GM12878 (cell line): ENCODE results near the gene IL4I1. TPM values are rescaled to one million over a fixed set of nuclear protein-coding genes. Genes with fewer than 3 reads are reported as not detected.
A peak's percentile ranks its signal among the peaks of the same experiment; 100 is the strongest.

Experiments
- ATF7 ChIP-seq: fragments of 450-650 bp; IDR thresholded peaks from 2 replicates; pipeline ENCODE4 v1.6.1; 2016; ENCODE audit warnings: low read depth, mild to moderate bottlenecking
- GATAD2B ChIP-seq: fragments of 450-650 bp; conservative IDR thresholded peaks from 2 replicates; pipeline ENCODE4 v1.6.1; 2017; ENCODE audit warnings: low read depth, mild to moderate bottlenecking, moderate library complexity
- HDAC2 ChIP-seq: fragments of 200-600 bp; sonication (generic); IDR thresholded peaks from 2 replicates; pipeline ENCODE4 v1.6.1; 2017
- HSF1 ChIP-seq: fragments of 150-350 bp; IDR thresholded peaks from 2 replicates; pipeline ENCODE4 v1.6.1; 2014; ENCODE audit warnings: mild to moderate bottlenecking, low read depth, low read length
- IKZF1 ChIP-seq: fragments of 450-650 bp; conservative IDR thresholded peaks from 2 replicates; pipeline ENCODE4 v1.6.1; 2017; ENCODE audit warnings: antibody characterized with exemption, mild to moderate bottlenecking
- IRF4 ChIP-seq: IDR thresholded peaks from 2 replicates; pipeline ENCODE4 v1.6.1; 2011; ENCODE audit warnings: low read depth, low read length
- LARP7 ChIP-seq: fragments of 450-650 bp; IDR thresholded peaks from 2 replicates; pipeline ENCODE4 v1.6.1; 2017; ENCODE audit warnings: mild to moderate bottlenecking
- MEF2A ChIP-seq: IDR thresholded peaks from 2 replicates; pipeline ENCODE4 v1.6.1; 2011; ENCODE audit warnings: low read depth, mild to moderate bottlenecking, low read length, moderate library complexity; ENCODE audit not compliant: insufficient read depth
- MYC ChIP-seq: IDR thresholded peaks from 2 replicates; pipeline ENCODE4 v1.6.1; 2011; ENCODE audit warnings: mild to moderate bottlenecking, low read length, moderate library complexity, inconsistent platforms; ENCODE audit not compliant: insufficient read depth, insufficient replicate concordance, insufficient read length, severe bottlenecking
- PML ChIP-seq: IDR thresholded peaks from 2 replicates; pipeline ENCODE4 v1.6.1; 2012; ENCODE audit warnings: low read length, inconsistent platforms
- POLR2A ChIP-seq: IDR thresholded peaks from 2 replicates; pipeline ENCODE4 v1.6.1; 2011; ENCODE audit warnings: low read depth, mild to moderate bottlenecking, low read length
- POLR2AphosphoS2 ChIP-seq: IDR thresholded peaks from 2 replicates; pipeline ENCODE4 v1.6.1; 2011; ENCODE audit warnings: low read depth, mild to moderate bottlenecking, low read length, improper control_type of control experiment, moderate library complexity
- RAD21 ChIP-seq: IDR thresholded peaks from 2 replicates; pipeline ENCODE4 v1.6.1; 2011; ENCODE audit warnings: mild to moderate bottlenecking, low read depth, low read length, moderate library complexity; ENCODE audit not compliant: insufficient read depth
- RBBP5 ChIP-seq: fragments of 200-600 bp; sonication (generic); conservative IDR thresholded peaks from 2 replicates; pipeline ENCODE4 v1.6.1; 2016
- RCOR1 ChIP-seq: conservative IDR thresholded peaks from 2 replicates; pipeline ENCODE4 v1.6.1; 2012; ENCODE audit warnings: low read depth, low read length, improper control_type of control experiment
- TAF1 ChIP-seq: IDR thresholded peaks from 2 replicates; pipeline ENCODE4 v1.6.1; 2011; ENCODE audit warnings: mild to moderate bottlenecking, low read depth, low read length, borderline replicate concordance
- TARDBP ChIP-seq: IDR thresholded peaks from 2 replicates; pipeline ENCODE4 v1.6.1; 2016; ENCODE audit warnings: borderline replicate concordance
- TCF12 ChIP-seq: IDR thresholded peaks from 2 replicates; pipeline ENCODE4 v1.6.1; 2011; ENCODE audit warnings: low read depth, mild to moderate bottlenecking, low read length
- WRNIP1 ChIP-seq: IDR thresholded peaks from 2 replicates; pipeline ENCODE4 v1.6.1; 2011; ENCODE audit warnings: low read depth, low read length, improper control_type of control experiment, borderline replicate concordance
- ZNF217 ChIP-seq: fragments of 450-650 bp; IDR thresholded peaks from 2 replicates; pipeline ENCODE4 v1.6.1; 2017; ENCODE audit warnings: antibody characterized with exemption, mild to moderate bottlenecking
- ZNF274 ChIP-seq: IDR thresholded peaks from one replicate; pipeline ENCODE4 v1.8.0; 2011; ENCODE audit not compliant: insufficient read length, insufficient read depth
- ZNF384 ChIP-seq: IDR thresholded peaks from 2 replicates; pipeline ENCODE4 v1.6.1; 2012; ENCODE audit warnings: low read depth, mild to moderate bottlenecking, low read length, improper control_type of control experiment, borderline replicate concordance
- ZNF592 ChIP-seq: fragments of 450-650 bp; IDR thresholded peaks from 2 replicates; pipeline ENCODE4 v1.6.1; 2017; ENCODE audit warnings: mild to moderate bottlenecking, moderate library complexity
- polyA plus RNA-seq, 11 experiments: library from polyadenylated mRNA; depleted of rRNA in 4 of 11; unstranded in 6 of 11; stranded (reverse) in 5 of 11; fragments of >200 nt; fragmentation: Nextera tagmentation in 4 of 11; fragmentation: Illumina TruSeq in 1 of 11; extraction: Ambion mirVana in 4 of 11; extraction: Trizol in 1 of 11; gene quantifications; 1 replicate in 1 of 11; 2 replicates in 10 of 11; pipeline versions ENCODE4 v1.2.1 to v1.2.3, GENCODE V29; 2011 to 2016; ENCODE audit warnings: inconsistent platforms in 2 of 11, missing spikeins in 2 of 11, low read depth in 1 of 11
- total RNA-seq, 4 experiments: library from RNA; depleted of rRNA in 3 of 4; stranded (reverse); fragments of >200 nt in 3 of 4; fragmentation: Illumina TruSeq in 1 of 4; extraction: Trizol in 1 of 4; gene quantifications; 2 replicates each; pipeline versions ENCODE4 v1.2.1 to v1.2.3, GENCODE V29; 2013 to 2021
- TF ChIP-seq, protein P1 (sequence below): IDR thresholded peaks from 2 replicates; pipeline ENCODE4 v1.6.1; 2011; ENCODE audit warnings: low read depth, low read length, improper control_type of control experiment, borderline replicate concordance
- TF ChIP-seq, protein P2 (sequence below): IDR thresholded peaks from 2 replicates; pipeline ENCODE4 v1.6.1; 2012; ENCODE audit warnings: low read depth, low read length, improper control_type of control experiment

The IL4I1 gene
- total and polyA plus RNA-seq, 10 of the 15 experiments (the other 5 are each of a cell fraction or from before 2014, with no cell fraction given) = 0.62 to 83.8 (median 42.8) TPM

- TF ChIP-seq TARDBP = no peak; the same call in 1 of the 2 replicates
- TF ChIP-seq POLR2AphosphoS2 = peak; percentile 74; the same call in 1 of the 2 replicates
- TF ChIP-seq, protein P1, sequence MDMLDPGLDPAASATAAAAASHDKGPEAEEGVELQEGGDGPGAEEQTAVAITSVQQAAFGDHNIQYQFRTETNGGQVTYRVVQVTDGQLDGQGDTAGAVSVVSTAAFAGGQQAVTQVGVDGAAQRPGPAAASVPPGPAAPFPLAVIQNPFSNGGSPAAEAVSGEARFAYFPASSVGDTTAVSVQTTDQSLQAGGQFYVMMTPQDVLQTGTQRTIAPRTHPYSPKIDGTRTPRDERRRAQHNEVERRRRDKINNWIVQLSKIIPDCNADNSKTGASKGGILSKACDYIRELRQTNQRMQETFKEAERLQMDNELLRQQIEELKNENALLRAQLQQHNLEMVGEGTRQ = no peak
- no peak for TF ChIP-seq RAD21
- TF ChIP-seq RBBP5 = no peak
- no peak for TF ChIP-seq ZNF384
- no peak for TF ChIP-seq MYC
- no peak for TF ChIP-seq TCF12
- TF ChIP-seq HDAC2 = 0 out of 2 replicates have a peak, but pooled peaks have one; percentile 14
- TF ChIP-seq, protein P2, sequence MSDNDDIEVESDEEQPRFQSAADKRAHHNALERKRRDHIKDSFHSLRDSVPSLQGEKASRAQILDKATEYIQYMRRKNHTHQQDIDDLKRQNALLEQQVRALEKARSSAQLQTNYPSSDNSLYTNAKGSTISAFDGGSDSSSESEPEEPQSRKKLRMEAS = no peak
- no peak; the same call in 1 of the 2 replicates for TF ChIP-seq PML
- peak; percentile 94 for TF ChIP-seq RCOR1
- TF ChIP-seq ATF7 = peak; percentile 81
- TF ChIP-seq MEF2A = no peak
- TF ChIP-seq ZNF592 = no peak
- peak; percentile 46 for TF ChIP-seq IRF4
- TF ChIP-seq TAF1 = peak; percentile 70
- no peak for TF ChIP-seq ZNF274
- TF ChIP-seq HSF1 = no peak
- TF ChIP-seq GATAD2B = 0 out of 2 replicates have a peak, but pooled peaks have one; percentile 28
- TF ChIP-seq POLR2A = peak; percentile 78
- TF ChIP-seq ZNF217 = no peak
- peak; percentile 68; the same call in 1 of the 2 replicates for TF ChIP-seq IKZF1
- TF ChIP-seq LARP7 = peak; percentile 75
- TF ChIP-seq WRNIP1 = no peak
Observed at GRCh38 chr19:49876422-49877019, 20.2 kb downstream of the IL4I1 start (continued).
